ENCODE data around the gene KAT8. TPM values are rescaled to one million over a fixed set of nuclear protein-coding genes. Genes with fewer than 3 reads are reported as not detected.

The KAT8 gene
- total and polyA plus RNA-seq, 2 of the 13 experiments (the other 11 are each of a cell fraction or from before 2014, with no cell fraction given): 79.0 to 84.2 TPM

GRCh38 chr16:31073142-31073969 is 44.1 kb upstream of the KAT8 start (continued):
- TF ChIP-seq EP300 (IDR thresholded peaks at IDR 0.05; ENCODE audit: low read depth in 2 of 2, low read length in 2 of 2) (no peak; a peak in 1 of 4 replicates), EP300 (CRISPR knock-in tag; IDR thresholded peaks at IDR 0.05; ENCODE audit: borderline replicate concordance) (no peak), MAF1 (CRISPR knock-in tag; IDR thresholded peaks at IDR 0.05; ENCODE audit: borderline replicate concordance) (0 out of 2 replicates have a peak, but pooled peaks have one; percentile 35), ZNF563 (CRISPR knock-in tag; IDR thresholded peaks at IDR 0.05) (peak; percentile 88), YY1 (IDR thresholded peaks at IDR 0.05; ENCODE audit: insufficient read depth, insufficient replicate concordance, low read depth, low read length) (peak; percentile 84), BORCS8-MEF2B (CRISPR knock-in tag; IDR thresholded peaks at IDR 0.05) (no peak), ZNF644 (CRISPR knock-in tag; IDR thresholded peaks at IDR 0.05; ENCODE audit: low read depth) (no peak), ZNF816 (CRISPR knock-in tag; IDR thresholded peaks at IDR 0.05; ENCODE audit: borderline replicate concordance) (no peak), MAFF (IDR thresholded peaks at IDR 0.05; ENCODE audit: low read depth, low read length) (no peak), PAWR (CRISPR knock-in tag; IDR thresholded peaks at IDR 0.05; ENCODE audit: borderline replicate concordance) (no peak), ZNF121 (CRISPR knock-in tag; IDR thresholded peaks at IDR 0.05) (peak; percentile 100), SATB2 (CRISPR knock-in tag; IDR thresholded peaks at IDR 0.05) (peak; percentile 61), ZNF639 (CRISPR knock-in tag; conservative IDR thresholded peaks at IDR 0.05) (no peak; the same call in 1 of the 2 replicates), ZBTB37 (CRISPR knock-in tag; IDR thresholded peaks at IDR 0.05) (no peak), TFE3 (CRISPR knock-in tag; IDR thresholded peaks at IDR 0.05) (no peak; the same call in 1 of the 2 replicates)
- TF ChIP-seq, protein P1, sequence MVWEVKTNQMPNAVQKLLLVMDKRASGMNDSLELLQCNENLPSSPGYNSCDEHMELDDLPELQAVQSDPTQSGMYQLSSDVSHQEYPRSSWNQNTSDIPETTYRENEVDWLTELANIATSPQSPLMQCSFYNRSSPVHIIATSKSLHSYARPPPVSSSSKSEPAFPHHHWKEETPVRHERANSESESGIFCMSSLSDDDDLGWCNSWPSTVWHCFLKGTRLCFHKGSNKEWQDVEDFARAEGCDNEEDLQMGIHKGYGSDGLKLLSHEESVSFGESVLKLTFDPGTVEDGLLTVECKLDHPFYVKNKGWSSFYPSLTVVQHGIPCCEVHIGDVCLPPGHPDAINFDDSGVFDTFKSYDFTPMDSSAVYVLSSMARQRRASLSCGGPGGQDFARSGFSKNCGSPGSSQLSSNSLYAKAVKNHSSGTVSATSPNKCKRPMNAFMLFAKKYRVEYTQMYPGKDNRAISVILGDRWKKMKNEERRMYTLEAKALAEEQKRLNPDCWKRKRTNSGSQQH (CRISPR knock-in tag; IDR thresholded peaks at IDR 0.05; ENCODE audit: low read depth): peak; percentile 99
- TF ChIP-seq, protein P2, sequence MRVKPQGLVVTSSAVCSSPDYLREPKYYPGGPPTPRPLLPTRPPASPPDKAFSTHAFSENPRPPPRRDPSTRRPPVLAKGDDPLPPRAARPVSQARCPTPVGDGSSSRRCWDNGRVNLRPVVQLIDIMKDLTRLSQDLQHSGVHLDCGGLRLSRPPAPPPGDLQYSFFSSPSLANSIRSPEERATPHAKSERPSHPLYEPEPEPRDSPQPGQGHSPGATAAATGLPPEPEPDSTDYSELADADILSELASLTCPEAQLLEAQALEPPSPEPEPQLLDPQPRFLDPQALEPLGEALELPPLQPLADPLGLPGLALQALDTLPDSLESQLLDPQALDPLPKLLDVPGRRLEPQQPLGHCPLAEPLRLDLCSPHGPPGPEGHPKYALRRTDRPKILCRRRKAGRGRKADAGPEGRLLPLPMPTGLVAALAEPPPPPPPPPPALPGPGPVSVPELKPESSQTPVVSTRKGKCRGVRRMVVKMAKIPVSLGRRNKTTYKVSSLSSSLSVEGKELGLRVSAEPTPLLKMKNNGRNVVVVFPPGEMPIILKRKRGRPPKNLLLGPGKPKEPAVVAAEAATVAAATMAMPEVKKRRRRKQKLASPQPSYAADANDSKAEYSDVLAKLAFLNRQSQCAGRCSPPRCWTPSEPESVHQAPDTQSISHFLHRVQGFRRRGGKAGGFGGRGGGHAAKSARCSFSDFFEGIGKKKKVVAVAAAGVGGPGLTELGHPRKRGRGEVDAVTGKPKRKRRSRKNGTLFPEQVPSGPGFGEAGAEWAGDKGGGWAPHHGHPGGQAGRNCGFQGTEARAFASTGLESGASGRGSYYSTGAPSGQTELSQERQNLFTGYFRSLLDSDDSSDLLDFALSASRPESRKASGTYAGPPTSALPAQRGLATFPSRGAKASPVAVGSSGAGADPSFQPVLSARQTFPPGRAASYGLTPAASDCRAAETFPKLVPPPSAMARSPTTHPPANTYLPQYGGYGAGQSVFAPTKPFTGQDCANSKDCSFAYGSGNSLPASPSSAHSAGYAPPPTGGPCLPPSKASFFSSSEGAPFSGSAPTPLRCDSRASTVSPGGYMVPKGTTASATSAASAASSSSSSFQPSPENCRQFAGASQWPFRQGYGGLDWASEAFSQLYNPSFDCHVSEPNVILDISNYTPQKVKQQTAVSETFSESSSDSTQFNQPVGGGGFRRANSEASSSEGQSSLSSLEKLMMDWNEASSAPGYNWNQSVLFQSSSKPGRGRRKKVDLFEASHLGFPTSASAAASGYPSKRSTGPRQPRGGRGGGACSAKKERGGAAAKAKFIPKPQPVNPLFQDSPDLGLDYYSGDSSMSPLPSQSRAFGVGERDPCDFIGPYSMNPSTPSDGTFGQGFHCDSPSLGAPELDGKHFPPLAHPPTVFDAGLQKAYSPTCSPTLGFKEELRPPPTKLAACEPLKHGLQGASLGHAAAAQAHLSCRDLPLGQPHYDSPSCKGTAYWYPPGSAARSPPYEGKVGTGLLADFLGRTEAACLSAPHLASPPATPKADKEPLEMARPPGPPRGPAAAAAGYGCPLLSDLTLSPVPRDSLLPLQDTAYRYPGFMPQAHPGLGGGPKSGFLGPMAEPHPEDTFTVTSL (CRISPR knock-in tag; IDR thresholded peaks at IDR 0.05; ENCODE audit: borderline replicate concordance): 0 out of 2 replicates have a peak, but pooled peaks have one; percentile 9

All from HepG2 (cell line).